ENCODE data around the gene KIRREL1. TPM values are rescaled to one million over a fixed set of nuclear protein-coding genes. Genes with fewer than 3 reads are reported as not detected.

KIRREL1 gene
- total RNA-seq, 2 donors from 2014 or later, result 18.6 to 50.2 TPM

- intact Hi-C loops (cut with DNase I), result no loop called here
- Histone ChIP-seq H3K27me3 (replicated peaks; ENCODE audit: insufficient read depth) (no peaks in the 10 kb centered on the region), H3K27ac (no peak overlapping the region), H3K4me1 (replicated peaks) (no peaks in the 10 kb centered on the region), H3K4me3 (no peak overlapping the region), H3K9me3 (no peaks in the 10 kb centered on the region), H3K36me3 (no peaks in the 10 kb centered on the region)
- 69% methylated on average over 10 of the region's 10 CpGs for WGBS
- no peak for DNase-seq (ENCODE audit: low spot score)
- TF ChIP-seq POLR2A (IDR thresholded peaks at IDR 0.05), result no peak
- no peak for TF ChIP-seq POLR2AphosphoS5 (IDR thresholded peaks at IDR 0.05)
- no peak for TF ChIP-seq CTCF (IDR thresholded peaks at IDR 0.05)
Observed at GRCh38 chr1:158116311-158117167, 123.1 kb downstream of the KIRREL1 start.

- DNase-seq (ENCODE audit: low spot score), result peak; percentile 16
- H3K27ac ChIP-seq, result no peak overlapping the region
- intact Hi-C loops (cut with DNase I), result no loop called here
- no peak for TF ChIP-seq POLR2A (IDR thresholded peaks at IDR 0.05)
- peak in 3 of 4 experiments; percentile 15 to 51 (median 30) for TF ChIP-seq CTCF (IDR thresholded peaks at IDR 0.05)
- TF ChIP-seq POLR2AphosphoS5 (IDR thresholded peaks at IDR 0.05), result no peak
- H3K9me3 ChIP-seq, result no peaks in the 10 kb centered on the region
- 4% methylated on average over 22 of the region's 22 CpGs for WGBS
- H3K27me3 ChIP-seq (replicated peaks; ENCODE audit: insufficient read depth), result no peaks in the 10 kb centered on the region
- no peaks in the 10 kb centered on the region for H3K36me3 ChIP-seq
- no peaks in the 10 kb centered on the region for H3K4me1 ChIP-seq (replicated peaks)
- H3K4me3 ChIP-seq, result no peak overlapping the region
Observed at GRCh38 chr1:158117854-158118704, 124.6 kb downstream of the KIRREL1 start.

- Histone ChIP-seq H3K4me3 (no peak overlapping the region), H3K27ac (no peak overlapping the region), H3K36me3 (no peaks in the 10 kb centered on the region), H3K4me1 (replicated peaks) (no peaks in the 10 kb centered on the region), H3K9me3 (no peaks in the 10 kb centered on the region), H3K27me3 (replicated peaks; ENCODE audit: insufficient read depth) (no peaks in the 10 kb centered on the region)
- WGBS, result 64% methylated on average over 8 of the region's 8 CpGs
- intact Hi-C loops (cut with DNase I), result no loop called here
- DNase-seq (ENCODE audit: low spot score), result no peak
- no peak for TF ChIP-seq CTCF (IDR thresholded peaks at IDR 0.05)
Observed at GRCh38 chr1:158118713-158119402, 125.4 kb downstream of the KIRREL1 start.

GRCh38 chr1:158119976-158120653, 126.7 kb downstream of the KIRREL1 start:
- Histone ChIP-seq H3K27ac (no peak overlapping the region), H3K27me3 (replicated peaks; ENCODE audit: insufficient read depth) (no peaks in the 10 kb centered on the region), H3K9me3 (no peaks in the 10 kb centered on the region), H3K4me1 (replicated peaks) (no peaks in the 10 kb centered on the region), H3K36me3 (no peaks in the 10 kb centered on the region), H3K4me3 (no peak overlapping the region)
- intact Hi-C loops (cut with DNase I), result no loop called here
- DNase-seq (ENCODE audit: low spot score), result no peak
- WGBS, result 82% methylated on average over 5 of the region's 5 CpGs
- TF ChIP-seq CTCF (IDR thresholded peaks at IDR 0.05), result no peak
- no peak for TF ChIP-seq POLR2A (IDR thresholded peaks at IDR 0.05)
- no peak for TF ChIP-seq POLR2AphosphoS5 (IDR thresholded peaks at IDR 0.05)
